Dedifferentiated amniotic fluid mesenchymal stem cell (primary cell): ENCODE results near the gene XRRA1.
A peak's percentile ranks its signal among the peaks of the same experiment; 100 is the strongest.
"Not testable (repeated sequence)": the region's sequence is repeated elsewhere in the genome, so short reads cannot be mapped to it uniquely, and the experiment has no call there.

Experiments used
- DNase-seq: peaks from one replicate; pipeline ENCODE4 v3.0.0-alpha.2; 2016; ENCODE audit errors: extremely low spot score

The XRRA1 gene

DNA sequence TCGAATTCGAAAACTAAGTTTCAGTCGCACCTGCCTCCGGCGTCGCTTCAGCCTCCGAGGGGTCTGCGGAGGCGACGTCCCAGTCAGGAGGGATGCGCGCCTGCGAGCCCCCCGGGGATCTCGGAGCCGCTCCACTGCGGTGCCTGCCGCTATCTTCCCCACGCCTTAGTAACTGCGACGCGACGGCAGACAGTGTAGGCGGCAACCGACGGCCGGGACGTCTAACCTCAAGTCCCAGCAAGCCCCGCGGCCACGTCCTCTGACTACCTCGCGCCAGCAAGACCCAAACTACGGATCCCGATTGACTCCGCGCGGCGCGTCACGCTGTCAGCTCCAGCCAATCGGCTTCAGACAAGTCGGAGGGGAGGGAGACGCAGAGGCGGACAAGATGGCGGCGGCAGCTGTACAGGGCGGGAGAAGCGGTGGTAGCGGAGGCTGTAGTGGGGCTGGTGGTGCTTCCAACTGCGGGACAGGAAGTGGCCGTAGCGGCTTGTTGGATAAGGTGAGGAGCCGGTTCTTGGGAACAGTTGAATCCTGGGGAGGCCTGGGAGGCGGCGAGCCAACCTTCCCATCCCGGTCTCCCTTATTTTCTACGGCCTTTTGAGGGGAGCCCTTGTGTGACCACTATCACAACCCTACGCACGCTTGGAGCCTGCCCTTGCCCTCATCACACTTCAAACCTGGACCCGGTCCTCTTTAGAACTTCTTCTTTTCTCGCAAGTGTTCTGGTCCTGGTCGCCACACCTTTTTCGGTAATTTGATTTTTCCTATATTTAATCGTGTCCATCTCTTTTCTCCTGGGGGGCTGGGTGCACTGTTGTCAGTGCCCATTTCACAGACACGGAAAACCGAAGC lies at the start of gene XRRA1, which contains the start of gene SPCS2:
XRRA1 (minus strand) TSS at position 194 of the 855 bp plus-strand sequence. CDS start 8,213 bp downstream, outside the sequence.
SPCS2 (plus strand) TSS at position 369 of the 855 bp plus-strand sequence; CDS start at position 389, 20 bp downstream.
- DNase-seq = peak; percentile 99

DNA sequence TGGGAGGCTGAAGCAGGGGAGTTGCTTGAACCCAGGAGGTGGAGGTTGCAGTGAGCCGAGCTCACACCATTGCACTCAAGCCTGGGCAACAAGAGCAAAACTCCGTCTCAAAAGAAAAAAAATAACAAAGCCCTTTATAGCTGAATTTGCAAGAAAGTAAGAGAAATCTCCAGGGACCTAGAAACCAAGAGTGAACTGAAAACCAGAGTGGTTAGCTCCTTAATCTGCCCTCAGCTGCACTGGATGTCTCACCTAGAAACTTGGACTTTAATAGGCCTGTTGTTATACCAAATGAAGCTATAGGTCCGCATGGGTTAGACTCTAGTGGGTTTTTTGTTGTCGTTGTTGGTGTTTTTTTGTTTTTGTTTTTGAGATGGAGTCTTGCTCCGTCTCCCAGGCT lies 44.0 kb upstream of the XRRA1 start:
- DNase-seq = no peak

DNA sequence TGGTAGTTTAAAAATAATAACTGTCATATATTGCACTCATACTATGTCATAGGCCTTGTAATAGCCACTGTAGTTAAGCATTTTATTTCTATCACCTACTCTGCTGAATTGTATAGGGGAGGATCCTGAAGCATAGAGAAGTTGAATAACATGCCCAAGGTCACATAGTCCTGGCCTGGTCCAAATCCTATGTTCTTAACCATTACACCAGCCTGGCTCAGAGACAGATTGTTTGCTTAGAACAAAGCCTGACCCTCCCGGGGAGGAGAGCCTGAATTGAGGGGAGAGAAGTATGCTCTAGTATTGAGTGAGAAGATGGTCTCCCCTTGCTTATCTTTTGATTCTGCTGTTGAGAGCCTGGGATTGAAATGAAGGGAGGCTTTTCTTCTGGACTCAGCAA lies 42.0 kb upstream of the XRRA1 start:
- DNase-seq = no peak

DNA sequence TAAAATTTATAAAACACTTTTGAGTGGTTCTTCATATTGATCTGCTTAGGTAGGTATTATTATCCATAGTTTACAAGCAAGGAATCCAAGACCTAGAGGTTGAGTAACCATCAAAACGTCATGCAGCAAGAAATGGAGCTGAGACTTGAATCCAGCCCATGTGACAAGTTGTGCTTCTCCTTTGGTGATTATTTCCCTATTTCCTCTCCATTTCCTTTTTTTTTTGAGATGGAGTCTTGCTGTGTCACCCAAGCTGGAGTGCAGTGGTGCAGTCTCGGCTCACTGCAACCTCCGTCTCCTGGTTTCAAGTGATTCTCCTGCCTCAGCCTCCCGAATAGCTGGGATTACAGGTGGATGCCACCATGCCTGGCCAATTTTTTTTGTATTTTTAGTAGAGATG lies 41.3 kb upstream of the XRRA1 start:
- not testable (repeated sequence) for DNase-seq

DNA sequence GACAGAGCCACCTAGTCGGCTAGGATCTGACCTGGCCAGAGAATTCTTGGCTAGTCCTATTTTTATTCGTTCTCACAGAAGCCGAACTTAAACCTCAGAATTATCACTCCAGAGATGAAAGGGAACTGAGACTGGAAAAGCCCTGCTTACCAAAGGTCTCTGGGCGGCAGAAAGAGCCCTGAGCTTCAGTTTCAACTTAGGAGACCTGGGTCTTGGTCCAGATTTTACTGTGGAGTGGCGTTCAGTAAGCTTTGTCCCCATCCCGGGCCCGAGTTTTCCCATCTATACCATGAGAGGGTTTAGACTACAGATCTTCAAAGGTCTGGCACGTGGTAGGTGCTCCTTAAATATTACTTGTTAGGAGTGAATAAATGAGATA lies 40.4 kb upstream of the XRRA1 start:
- DNase-seq = no peak

DNA sequence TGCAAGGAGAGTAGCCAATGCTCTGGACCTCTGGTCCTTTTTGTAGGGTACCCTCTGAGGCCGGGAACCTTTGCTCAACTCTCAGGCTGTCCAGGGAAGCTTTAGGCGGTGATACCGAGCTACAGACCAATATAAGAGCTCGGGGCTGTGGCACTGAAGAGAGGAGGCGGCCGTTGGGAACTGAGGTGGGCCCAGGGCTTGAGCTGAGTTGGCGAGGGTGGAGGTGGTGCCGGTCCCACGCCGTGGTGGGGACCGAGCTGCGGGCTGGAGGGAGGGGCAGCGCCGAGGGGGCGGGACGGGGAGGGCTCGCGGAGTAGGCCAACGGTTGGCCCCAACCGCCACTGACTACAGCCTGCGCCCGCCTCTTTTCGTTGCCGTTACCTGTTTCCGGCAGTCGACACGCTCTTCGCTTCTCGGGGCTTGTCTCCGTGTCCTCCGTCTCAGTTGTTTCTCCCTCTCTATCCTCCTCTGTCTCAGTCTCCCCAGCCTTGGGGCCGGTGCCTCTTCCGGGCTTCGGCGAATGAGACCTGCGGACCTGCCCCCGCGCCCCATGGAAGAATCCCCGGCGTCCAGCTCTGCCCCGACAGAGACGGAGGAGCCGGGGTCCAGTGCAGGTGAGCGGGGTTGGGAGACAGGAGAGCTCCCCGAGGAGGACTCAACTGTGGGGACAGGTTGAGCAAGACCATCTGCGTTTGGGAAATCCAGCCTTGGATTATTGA lies 39.8 kb upstream of the XRRA1 start, which contains the start of gene NEU3:
NEU3 (plus strand) TSS at position 393 of the 719 bp plus-strand sequence; CDS start at position 521, 128 bp downstream.
- peak; percentile 25 for DNase-seq

GRCh38 chr11:74984730-74985129 lies 35.8 kb upstream of the XRRA1 start:
- no peak for DNase-seq

GRCh38 chr11:74984070-74984469 lies 35.2 kb upstream of the XRRA1 start:
- no peak for DNase-seq

- no peak for DNase-seq
These were observed 33.0 kb upstream of the XRRA1 start for GRCh38 chr11:74981888-74982287.

DNA sequence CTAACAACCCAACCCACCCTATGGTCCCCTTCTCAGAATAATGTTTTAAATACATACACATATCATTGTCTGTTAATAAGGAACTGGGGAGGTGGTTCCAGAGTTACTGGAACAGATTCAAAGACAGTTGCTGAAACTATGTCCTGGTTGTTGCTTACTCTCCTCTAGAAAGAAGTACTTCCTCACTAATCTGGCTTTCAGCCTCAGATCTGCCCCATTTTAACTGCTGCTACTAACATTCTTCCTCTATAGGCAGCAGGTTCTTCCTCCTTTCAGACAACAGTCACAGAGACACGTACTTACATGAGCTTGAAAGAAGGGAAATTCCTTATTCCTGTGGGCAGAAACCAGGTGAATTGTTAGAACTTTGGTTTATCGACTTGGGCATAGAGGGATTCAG lies 31.7 kb upstream of the XRRA1 start:
- no peak for DNase-seq

GRCh38 chr11:74978041-74978440 lies 29.1 kb upstream of the XRRA1 start:
- no peak for DNase-seq

DNA sequence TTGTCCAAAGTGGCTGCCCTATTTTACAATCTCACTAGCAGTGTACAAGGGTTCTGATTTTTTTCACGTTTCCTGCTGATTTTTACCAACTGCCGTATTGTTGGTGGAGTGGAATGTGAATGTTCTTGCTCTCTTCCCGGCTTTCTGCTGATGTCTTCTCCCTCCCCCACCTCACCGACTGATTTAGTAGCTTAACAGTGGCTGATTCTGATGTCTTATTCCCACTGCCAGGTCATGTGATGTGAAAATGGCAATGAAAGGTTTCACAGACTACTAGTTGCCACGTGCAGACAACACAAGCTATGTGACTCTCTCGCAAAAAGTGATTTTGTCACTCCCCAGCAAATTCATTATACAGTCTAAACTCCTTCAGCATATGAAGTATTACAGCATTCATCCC lies 22.5 kb upstream of the XRRA1 start:
- DNase-seq = no peak

- DNase-seq = no peak
These were observed 22.0 kb upstream of the XRRA1 start for GRCh38 chr11:74970852-74971395.

DNA sequence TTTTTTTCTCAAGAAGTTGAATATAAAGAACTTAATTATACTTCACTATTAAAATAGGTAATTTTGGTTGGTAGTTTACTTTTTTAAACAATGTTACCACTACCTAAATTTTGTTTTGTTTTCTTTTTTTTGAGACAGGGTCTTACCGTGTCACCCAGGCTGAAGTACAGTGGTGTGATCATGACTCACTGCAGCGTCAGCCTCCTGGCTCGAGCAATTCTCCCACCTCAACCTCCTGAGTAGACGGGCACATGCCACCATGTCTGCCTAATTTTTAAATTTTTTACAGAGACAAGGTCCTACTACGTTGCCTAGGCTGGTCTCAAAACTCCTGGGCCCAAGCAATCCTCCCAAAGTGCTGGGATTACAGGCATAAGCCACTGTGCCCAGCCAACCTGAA lies 17.8 kb upstream of the XRRA1 start:
- DNase-seq = no peak

- not testable (repeated sequence) for DNase-seq
These were observed 11.2 kb upstream of the XRRA1 start for GRCh38 chr11:74960128-74960527.

GRCh38 chr11:74957937-74958629 lies 9.2 kb upstream of the XRRA1 start:
- DNase-seq = no peak

- DNase-seq = no peak
These were observed 7.6 kb upstream of the XRRA1 start for GRCh38 chr11:74956397-74957015.

- no peak for DNase-seq
These were observed 5.3 kb upstream of the XRRA1 start for GRCh38 chr11:74954199-74954598.

- DNase-seq = no peak
These were observed 4.6 kb upstream of the XRRA1 start for GRCh38 chr11:74953451-74953850.

GRCh38 chr11:74952752-74953151 lies 3.9 kb upstream of the XRRA1 start:
- DNase-seq = no peak

DNA sequence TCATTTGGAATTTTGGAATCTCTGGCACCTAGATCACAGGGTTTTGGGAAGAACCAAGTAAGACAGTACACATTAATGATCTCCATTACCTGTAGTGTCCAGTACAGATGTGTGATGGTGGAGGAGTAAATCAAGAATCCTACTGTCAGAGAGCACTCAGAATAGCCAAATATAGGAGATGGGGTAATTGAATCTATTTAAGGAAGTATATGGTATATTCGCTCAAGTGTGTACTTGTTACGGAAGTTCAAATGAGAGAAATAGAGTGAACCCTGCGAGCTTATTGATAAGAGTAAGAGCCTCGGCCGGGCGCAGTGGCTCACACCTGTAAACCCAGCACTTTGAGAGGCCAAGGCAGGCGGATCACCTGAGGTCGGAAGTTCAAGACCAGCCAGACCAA lies 2.3 kb upstream of the XRRA1 start:
- DNase-seq = no peak
